ENCODE measurements around the gene NKD2.

Gene NKD2

GRCh38 chr5:1039210-1039548, 30.6 kb downstream of the NKD2 start:
- Histone ChIP-seq H3K79me2 (ENCODE audit: insufficient read depth, low read depth) (peaks cover 4% of the 10 kb centered on the region; the same call in 1 of the 2 replicates), H3K4me2 (no peak overlapping the region), H4K20me1 (ENCODE audit: insufficient read depth) (no peaks in the 10 kb centered on the region), H3K36me3 (ENCODE audit: insufficient read depth) (no peaks in the 10 kb centered on the region), H3K4me3 (IDR thresholded peaks at IDR 0.05; ENCODE audit: insufficient read depth, low read depth, low read length) (no peak overlapping the region), H2AFZ (ENCODE audit: low read depth) (no peak overlapping the region), H3K4me1 (ENCODE audit: low read depth, poor library complexity, severe bottlenecking) (no peaks in the 10 kb centered on the region), H3K9ac (no peak overlapping the region), H3K27me3 (ENCODE audit: insufficient read depth, low read depth) (no peaks in the 10 kb centered on the region), H3K27ac (no peak overlapping the region)
- TF ChIP-seq CTCF (conservative IDR thresholded peaks at IDR 0.05; ENCODE audit: low read depth, low read length), result no peak

GRCh38 chr5:1039706-1040260, 31.2 kb downstream of the NKD2 start:
- no peaks in the 10 kb centered on the region for H3K27me3 ChIP-seq (ENCODE audit: insufficient read depth, low read depth)
- no peaks in the 10 kb centered on the region for H3K4me1 ChIP-seq (ENCODE audit: low read depth, poor library complexity, severe bottlenecking)
- no peaks in the 10 kb centered on the region for H4K20me1 ChIP-seq (ENCODE audit: insufficient read depth)
- no peak for TF ChIP-seq CTCF (conservative IDR thresholded peaks at IDR 0.05; ENCODE audit: low read depth, low read length)
- no peak overlapping the region for H2AFZ ChIP-seq (ENCODE audit: low read depth)
- H3K79me2 ChIP-seq (ENCODE audit: insufficient read depth, low read depth), result peaks cover 4% of the 10 kb centered on the region; the same call in 1 of the 2 replicates
- no peak overlapping the region for H3K4me2 ChIP-seq
- H3K4me3 ChIP-seq (IDR thresholded peaks at IDR 0.05; ENCODE audit: insufficient read depth, low read depth, low read length), result no peak overlapping the region
- H3K9ac ChIP-seq, result no peak overlapping the region
- H3K27ac ChIP-seq, result no peak overlapping the region
- no peaks in the 10 kb centered on the region for H3K36me3 ChIP-seq (ENCODE audit: insufficient read depth)

- no peak overlapping the region for H3K4me2 ChIP-seq
- TF ChIP-seq CTCF (conservative IDR thresholded peaks at IDR 0.05; ENCODE audit: low read depth, low read length), result no peak
- no peak overlapping the region for H3K4me3 ChIP-seq (IDR thresholded peaks at IDR 0.05; ENCODE audit: insufficient read depth, low read depth, low read length)
- H2AFZ ChIP-seq (ENCODE audit: low read depth), result no peak overlapping the region
- H4K20me1 ChIP-seq (ENCODE audit: insufficient read depth), result no peaks in the 10 kb centered on the region
- H3K36me3 ChIP-seq (ENCODE audit: insufficient read depth), result no peaks in the 10 kb centered on the region
- H3K27me3 ChIP-seq (ENCODE audit: insufficient read depth, low read depth), result no peaks in the 10 kb centered on the region
- peaks cover 4% of the 10 kb centered on the region; the same call in 1 of the 2 replicates for H3K79me2 ChIP-seq (ENCODE audit: insufficient read depth, low read depth)
- no peak overlapping the region for H3K9ac ChIP-seq
- no peak overlapping the region for H3K27ac ChIP-seq
- H3K4me1 ChIP-seq (ENCODE audit: low read depth, poor library complexity, severe bottlenecking), result no peaks in the 10 kb centered on the region
Observed at GRCh38 chr5:1040571-1040970, 32.0 kb downstream of the NKD2 start.

- H3K4me2 ChIP-seq, result no peak overlapping the region
- no peak overlapping the region for H3K27ac ChIP-seq
- TF ChIP-seq CTCF (conservative IDR thresholded peaks at IDR 0.05; ENCODE audit: low read depth, low read length), result no peak
- H3K79me2 ChIP-seq (ENCODE audit: insufficient read depth, low read depth), result peaks cover 4% of the 10 kb centered on the region; the same call in 1 of the 2 replicates
- no peaks in the 10 kb centered on the region for H3K4me1 ChIP-seq (ENCODE audit: low read depth, poor library complexity, severe bottlenecking)
- no peaks in the 10 kb centered on the region for H3K36me3 ChIP-seq (ENCODE audit: insufficient read depth)
- H2AFZ ChIP-seq (ENCODE audit: low read depth), result no peak overlapping the region
- no peaks in the 10 kb centered on the region for H3K27me3 ChIP-seq (ENCODE audit: insufficient read depth, low read depth)
- no peak overlapping the region for H3K9ac ChIP-seq
- H3K4me3 ChIP-seq (IDR thresholded peaks at IDR 0.05; ENCODE audit: insufficient read depth, low read depth, low read length), result no peak overlapping the region
- no peaks in the 10 kb centered on the region for H4K20me1 ChIP-seq (ENCODE audit: insufficient read depth)
Observed at GRCh38 chr5:1041225-1042143, 32.9 kb downstream of the NKD2 start.

Data from KMS-11 (cell line).